ENCODE measurements around the gene OR4D9. TPM values are rescaled to one million over a fixed set of nuclear protein-coding genes. Genes with fewer than 3 reads are reported as not detected.

The OR4D9 gene
- polyA plus RNA-seq, 1 donor: not detected

- H3K27ac ChIP-seq (ENCODE audit: low read length): peak overlapping the region; percentile 77
- WGBS (ENCODE audit: insufficient coverage, low lambda C conversion rate): no CpG with 5 or more reads among the region's 31 CpGs
- H3K27me3 ChIP-seq (ENCODE audit: control insufficient read depth, insufficient read depth, low read length): no peaks in the 10 kb centered on the region
- peak; percentile 81 to 91 for DNase-seq
- H3K4me3 ChIP-seq (ENCODE audit: low read length): peak overlapping the region; percentile 61
- H3K36me3 ChIP-seq (ENCODE audit: control insufficient read depth, insufficient read depth, low read length): no peaks in the 10 kb centered on the region
- H3K4me1 ChIP-seq (ENCODE audit: control insufficient read depth, insufficient read depth, low read length): no peaks in the 10 kb centered on the region
- no peaks in the 10 kb centered on the region for H3K9me3 ChIP-seq (ENCODE audit: control insufficient read depth, low read depth, low read length)
These were observed 39.1 kb downstream of the OR4D9 start for GRCh38 chr11:59550368-59550841.

- peak overlapping the region; percentile 77 for H3K27ac ChIP-seq (ENCODE audit: low read length)
- no peaks in the 10 kb centered on the region for H3K36me3 ChIP-seq (ENCODE audit: control insufficient read depth, insufficient read depth, low read length)
- peak overlapping the region; percentile 61 for H3K4me3 ChIP-seq (ENCODE audit: low read length)
- no peaks in the 10 kb centered on the region for H3K9me3 ChIP-seq (ENCODE audit: control insufficient read depth, low read depth, low read length)
- H3K27me3 ChIP-seq (ENCODE audit: control insufficient read depth, insufficient read depth, low read length): no peaks in the 10 kb centered on the region
- WGBS (ENCODE audit: insufficient coverage, low lambda C conversion rate): 0% methylated on average over 1 of the region's 34 CpGs
- no peaks in the 10 kb centered on the region for H3K4me1 ChIP-seq (ENCODE audit: control insufficient read depth, insufficient read depth, low read length)
- peak; percentile 72 to 84 for DNase-seq
These were observed 39.7 kb downstream of the OR4D9 start for GRCh38 chr11:59550842-59551658.

- H3K36me3 ChIP-seq (ENCODE audit: control insufficient read depth, insufficient read depth, low read length): no peaks in the 10 kb centered on the region
- peak overlapping the region; percentile 77 for H3K27ac ChIP-seq (ENCODE audit: low read length)
- H3K9me3 ChIP-seq (ENCODE audit: control insufficient read depth, low read depth, low read length): no peaks in the 10 kb centered on the region
- WGBS (ENCODE audit: insufficient coverage, low lambda C conversion rate): 23% methylated on average over 8 of the region's 30 CpGs
- H3K4me1 ChIP-seq (ENCODE audit: control insufficient read depth, insufficient read depth, low read length): no peaks in the 10 kb centered on the region
- DNase-seq: peak in 1 of 2 donors; percentile 46
- H3K4me3 ChIP-seq (ENCODE audit: low read length): peak overlapping the region; percentile 61
- no peaks in the 10 kb centered on the region for H3K27me3 ChIP-seq (ENCODE audit: control insufficient read depth, insufficient read depth, low read length)
These were observed 40.6 kb downstream of the OR4D9 start for GRCh38 chr11:59551659-59552521.

- no peaks in the 10 kb centered on the region for H3K9me3 ChIP-seq (ENCODE audit: control insufficient read depth, low read depth, low read length)
- no peaks in the 10 kb centered on the region for H3K36me3 ChIP-seq (ENCODE audit: control insufficient read depth, insufficient read depth, low read length)
- no peak overlapping the region for H3K4me3 ChIP-seq (ENCODE audit: low read length)
- 83% methylated on average over 1 of the region's 2 CpGs for WGBS (ENCODE audit: insufficient coverage, low lambda C conversion rate)
- no peaks in the 10 kb centered on the region for H3K4me1 ChIP-seq (ENCODE audit: control insufficient read depth, insufficient read depth, low read length)
- DNase-seq: no peak
- no peak overlapping the region for H3K27ac ChIP-seq (ENCODE audit: low read length)
- H3K27me3 ChIP-seq (ENCODE audit: control insufficient read depth, insufficient read depth, low read length): no peaks in the 10 kb centered on the region
These were observed 41.5 kb downstream of the OR4D9 start for GRCh38 chr11:59552844-59553243.

GRCh38 chr11:59553323-59553722 lies 42.0 kb downstream of the OR4D9 start:
- Histone ChIP-seq H3K4me3 (ENCODE audit: low read length) (no peak overlapping the region), H3K4me1 (ENCODE audit: control insufficient read depth, insufficient read depth, low read length) (peaks cover 5% of the 10 kb centered on the region), H3K36me3 (ENCODE audit: control insufficient read depth, insufficient read depth, low read length) (no peaks in the 10 kb centered on the region), H3K9me3 (ENCODE audit: control insufficient read depth, low read depth, low read length) (no peaks in the 10 kb centered on the region), H3K27me3 (ENCODE audit: control insufficient read depth, insufficient read depth, low read length) (peaks cover 2% of the 10 kb centered on the region), H3K27ac (ENCODE audit: low read length) (no peak overlapping the region)
- WGBS (ENCODE audit: insufficient coverage, low lambda C conversion rate): 80% methylated on average over 2 of the region's 21 CpGs
- DNase-seq: no peak

- Histone ChIP-seq H3K4me1 (ENCODE audit: control insufficient read depth, insufficient read depth, low read length) (peaks cover 8% of the 10 kb centered on the region), H3K27ac (ENCODE audit: low read length) (peak overlapping the region; percentile 2), H3K27me3 (ENCODE audit: control insufficient read depth, insufficient read depth, low read length) (peaks cover 2% of the 10 kb centered on the region), H3K36me3 (ENCODE audit: control insufficient read depth, insufficient read depth, low read length) (no peaks in the 10 kb centered on the region), H3K4me3 (ENCODE audit: low read length) (peak overlapping the region; percentile 44), H3K9me3 (ENCODE audit: control insufficient read depth, low read depth, low read length) (no peaks in the 10 kb centered on the region)
- no CpG with 5 or more reads among the region's 17 CpGs for WGBS (ENCODE audit: insufficient coverage, low lambda C conversion rate)
- peak in 1 of 2 donors; percentile 26 for DNase-seq
These were observed 44.3 kb downstream of the OR4D9 start for GRCh38 chr11:59555601-59556114.

- 10% methylated on average over 2 of the region's 30 CpGs for WGBS (ENCODE audit: insufficient coverage, low lambda C conversion rate)
- H3K36me3 ChIP-seq (ENCODE audit: control insufficient read depth, insufficient read depth, low read length): no peaks in the 10 kb centered on the region
- peaks cover 8% of the 10 kb centered on the region for H3K4me1 ChIP-seq (ENCODE audit: control insufficient read depth, insufficient read depth, low read length)
- H3K27me3 ChIP-seq (ENCODE audit: control insufficient read depth, insufficient read depth, low read length): peaks cover 2% of the 10 kb centered on the region
- peak overlapping the region; percentile 2 for H3K27ac ChIP-seq (ENCODE audit: low read length)
- no peaks in the 10 kb centered on the region for H3K9me3 ChIP-seq (ENCODE audit: control insufficient read depth, low read depth, low read length)
- peak overlapping the region; percentile 44 for H3K4me3 ChIP-seq (ENCODE audit: low read length)
- peak in 1 of 2 donors; percentile 67 for DNase-seq
These were observed 45.0 kb downstream of the OR4D9 start for GRCh38 chr11:59556115-59556916.

- DNase-seq: peak in 1 of 2 donors; percentile 43
- Histone ChIP-seq H3K36me3 (ENCODE audit: control insufficient read depth, insufficient read depth, low read length) (no peaks in the 10 kb centered on the region), H3K4me1 (ENCODE audit: control insufficient read depth, insufficient read depth, low read length) (peaks cover 13% of the 10 kb centered on the region), H3K27ac (ENCODE audit: low read length) (no peak overlapping the region), H3K27me3 (ENCODE audit: control insufficient read depth, insufficient read depth, low read length) (peaks cover 2% of the 10 kb centered on the region), H3K9me3 (ENCODE audit: control insufficient read depth, low read depth, low read length) (no peaks in the 10 kb centered on the region), H3K4me3 (ENCODE audit: low read length) (no peak overlapping the region)
- WGBS (ENCODE audit: insufficient coverage, low lambda C conversion rate): no CpG with 5 or more reads among the region's 13 CpGs
These were observed 45.6 kb downstream of the OR4D9 start for GRCh38 chr11:59556917-59557348.

- peaks cover 14% of the 10 kb centered on the region for H3K4me1 ChIP-seq (ENCODE audit: control insufficient read depth, insufficient read depth, low read length)
- no peak for DNase-seq
These were observed 46.9 kb downstream of the OR4D9 start for GRCh38 chr11:59558270-59558643.

More at GRCh38 chr11:59558270-59558643, 46.9 kb downstream of the OR4D9 start:
- Histone ChIP-seq H3K36me3 (ENCODE audit: control insufficient read depth, insufficient read depth, low read length) (no peaks in the 10 kb centered on the region), H3K27me3 (ENCODE audit: control insufficient read depth, insufficient read depth, low read length) (peaks cover 2% of the 10 kb centered on the region), H3K27ac (ENCODE audit: low read length) (no peak overlapping the region), H3K9me3 (ENCODE audit: control insufficient read depth, low read depth, low read length) (no peaks in the 10 kb centered on the region), H3K4me3 (ENCODE audit: low read length) (no peak overlapping the region)
- WGBS (ENCODE audit: insufficient coverage, low lambda C conversion rate): 60% methylated on average over 3 of the region's 7 CpGs
